ENCODE data around the gene GNAI1. TPM values are rescaled to one million over a fixed set of nuclear protein-coding genes. Genes with fewer than 3 reads are reported as not detected.

GNAI1 gene
- total RNA-seq, 6 experiments from 2014 or later = 10.9 to 21.5 (median 16.5) TPM

- Histone ChIP-seq H3K9me3 (no peaks in the 10 kb centered on the region), H3K4me3 (no peak overlapping the region), H3K27ac (no peak overlapping the region), H3K4me1 (no peaks in the 10 kb centered on the region), H3K36me3 (no peaks in the 10 kb centered on the region), H3K27me3 (no peaks in the 10 kb centered on the region)
- TF ChIP-seq CTCF (IDR thresholded peaks at IDR 0.05) (no peak), POLR2A (IDR thresholded peaks at IDR 0.05) (no peak)
- WGBS (ENCODE audit: insufficient coverage, low coverage, low lambda C conversion rate, missing lambda C conversion rate) = 62% methylated on average over 6 of the region's 6 CpGs
- ATAC-seq (no peak), DNase-seq (no peak)
- intact Hi-C loops (cut with DNase I) = no loop called here
Measured at GRCh38 chr7:80264769-80265495, 130.3 kb downstream of the GNAI1 start.

GRCh38 chr7:80272560-80273239 lies 138.1 kb downstream of the GNAI1 start:
- Histone ChIP-seq H3K27ac (no peak overlapping the region), H3K4me1 (no peaks in the 10 kb centered on the region), H3K4me3 (no peak overlapping the region), H3K27me3 (no peaks in the 10 kb centered on the region), H3K9me3 (no peaks in the 10 kb centered on the region), H3K36me3 (no peaks in the 10 kb centered on the region)
- TF ChIP-seq POLR2A (IDR thresholded peaks at IDR 0.05) (no peak), CTCF (IDR thresholded peaks at IDR 0.05) (no peak)
- intact Hi-C loops (cut with DNase I) = no loop called here
- ATAC-seq (peak in 1 of 4 donors; percentile 41), DNase-seq (no peak)
- 84% methylated on average over 4 of the region's 4 CpGs for WGBS (ENCODE audit: insufficient coverage, low coverage, low lambda C conversion rate, missing lambda C conversion rate)

- intact Hi-C loops (cut with DNase I) = no loop called here
Measured at GRCh38 chr7:80273327-80273726, 138.7 kb downstream of the GNAI1 start.

GRCh38 chr7:80275192-80275605 lies 140.6 kb downstream of the GNAI1 start:
- intact Hi-C loops (cut with DNase I) = no loop called here
- WGBS (ENCODE audit: insufficient coverage, low coverage, low lambda C conversion rate, missing lambda C conversion rate) = 36% methylated on average over 1 of the region's 1 CpG
- ATAC-seq = no peak

More at GRCh38 chr7:80273327-80273726, 138.7 kb downstream of the GNAI1 start:
- Histone ChIP-seq H3K4me3 (no peak overlapping the region), H3K4me1 (no peaks in the 10 kb centered on the region), H3K9me3 (no peaks in the 10 kb centered on the region), H3K27me3 (no peaks in the 10 kb centered on the region), H3K27ac (no peak overlapping the region), H3K36me3 (no peaks in the 10 kb centered on the region)
- peak in 1 of 4 donors; percentile 18 for ATAC-seq
- no peak for TF ChIP-seq CTCF (IDR thresholded peaks at IDR 0.05)
- TF ChIP-seq POLR2A (IDR thresholded peaks at IDR 0.05) = no peak
- WGBS (ENCODE audit: insufficient coverage, low coverage, low lambda C conversion rate, missing lambda C conversion rate) = 60% methylated on average over 3 of the region's 3 CpGs
- no peak for DNase-seq

More at GRCh38 chr7:80275192-80275605, 140.6 kb downstream of the GNAI1 start:
- H3K4me1 ChIP-seq = no peaks in the 10 kb centered on the region
- H3K27me3 ChIP-seq = no peaks in the 10 kb centered on the region
- H3K9me3 ChIP-seq = no peaks in the 10 kb centered on the region
- TF ChIP-seq POLR2A (IDR thresholded peaks at IDR 0.05) (no peak), CTCF (IDR thresholded peaks at IDR 0.05) (no peak)
- no peak overlapping the region for H3K4me3 ChIP-seq
- no peaks in the 10 kb centered on the region for H3K36me3 ChIP-seq
- no peak overlapping the region for H3K27ac ChIP-seq
- no peak for DNase-seq

Small RNA genes lying within 50 kb of the gene (small RNA-seq; reads per million reads assigned to genes)
- gene RN7SL869P = 0 reads per million in 2 experiments

Measured in right lobe of liver (tissue), 6 donors.